ENCODE measurements around the gene GPX6. TPM values are rescaled to one million over a fixed set of nuclear protein-coding genes. Genes with fewer than 3 reads are reported as not detected.
A peak's percentile ranks its signal among the peaks of the same experiment; 100 is the strongest.

The GPX6 gene
- total RNA-seq, 4 donors from 2014 or later: not detected

DNA sequence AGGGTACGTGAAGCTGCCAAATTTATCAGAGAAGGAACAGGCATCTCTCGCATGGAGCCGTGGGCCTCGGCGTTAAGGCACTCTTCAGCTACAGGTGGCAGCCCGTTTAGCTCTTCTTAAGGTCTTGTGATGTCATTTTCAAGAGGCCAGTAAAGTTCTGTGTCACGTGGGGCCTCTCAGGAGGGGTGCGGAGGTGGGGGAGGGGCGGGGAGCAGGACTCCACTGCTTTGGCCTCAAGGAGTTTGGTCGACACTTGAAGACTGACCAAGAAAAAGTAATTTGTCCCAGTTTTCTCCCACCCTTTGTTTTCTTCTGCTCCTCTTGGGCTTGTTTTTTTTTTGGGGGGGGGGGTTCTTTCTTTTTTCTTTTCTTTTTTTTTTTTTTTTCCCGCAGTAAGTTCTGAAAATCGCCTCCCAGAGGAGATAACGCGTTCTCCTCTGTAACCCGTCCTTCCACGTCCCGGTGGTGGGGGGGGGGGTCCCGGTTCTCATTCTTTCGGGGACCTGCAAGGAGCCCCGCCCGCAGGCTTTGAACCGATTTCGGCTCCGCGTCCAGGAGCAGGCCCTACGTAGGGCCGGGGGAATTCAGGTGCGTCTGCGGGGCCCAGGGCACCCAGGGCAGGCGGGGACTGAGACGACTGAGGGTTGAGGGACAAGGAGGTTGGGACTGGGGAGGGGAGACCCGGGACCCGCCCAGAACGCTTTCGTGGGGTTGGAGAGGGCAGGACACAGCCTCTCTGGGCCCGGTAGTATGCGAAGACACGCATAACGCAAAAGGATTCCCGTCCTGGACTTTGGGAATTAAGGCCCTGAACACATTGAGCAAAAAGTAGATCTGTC, 26.0 kb downstream of the GPX6 start:
- peak; percentile 80 to 88 for DNase-seq
- Histone ChIP-seq H3K4me1 (no peaks in the 10 kb centered on the region), H3K9me3 (no peaks in the 10 kb centered on the region), H3K27ac (peak overlapping the region; percentile 90 to 95), H3K36me3 (no peaks in the 10 kb centered on the region), H3K27me3 (no peaks in the 10 kb centered on the region), H3K4me3 (peak overlapping the region; percentile 46 to 56)
- TF ChIP-seq, protein P1, sequence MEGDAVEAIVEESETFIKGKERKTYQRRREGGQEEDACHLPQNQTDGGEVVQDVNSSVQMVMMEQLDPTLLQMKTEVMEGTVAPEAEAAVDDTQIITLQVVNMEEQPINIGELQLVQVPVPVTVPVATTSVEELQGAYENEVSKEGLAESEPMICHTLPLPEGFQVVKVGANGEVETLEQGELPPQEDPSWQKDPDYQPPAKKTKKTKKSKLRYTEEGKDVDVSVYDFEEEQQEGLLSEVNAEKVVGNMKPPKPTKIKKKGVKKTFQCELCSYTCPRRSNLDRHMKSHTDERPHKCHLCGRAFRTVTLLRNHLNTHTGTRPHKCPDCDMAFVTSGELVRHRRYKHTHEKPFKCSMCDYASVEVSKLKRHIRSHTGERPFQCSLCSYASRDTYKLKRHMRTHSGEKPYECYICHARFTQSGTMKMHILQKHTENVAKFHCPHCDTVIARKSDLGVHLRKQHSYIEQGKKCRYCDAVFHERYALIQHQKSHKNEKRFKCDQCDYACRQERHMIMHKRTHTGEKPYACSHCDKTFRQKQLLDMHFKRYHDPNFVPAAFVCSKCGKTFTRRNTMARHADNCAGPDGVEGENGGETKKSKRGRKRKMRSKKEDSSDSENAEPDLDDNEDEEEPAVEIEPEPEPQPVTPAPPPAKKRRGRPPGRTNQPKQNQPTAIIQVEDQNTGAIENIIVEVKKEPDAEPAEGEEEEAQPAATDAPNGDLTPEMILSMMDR (IDR thresholded peaks at IDR 0.05): no peak
- TF ChIP-seq POLR2A (IDR thresholded peaks at IDR 0.05): peak in 1 of 2 donors; percentile 47
- intact Hi-C loops (cut with DNase I; ENCODE audit: low total_unique reads): no loop called here

DNA sequence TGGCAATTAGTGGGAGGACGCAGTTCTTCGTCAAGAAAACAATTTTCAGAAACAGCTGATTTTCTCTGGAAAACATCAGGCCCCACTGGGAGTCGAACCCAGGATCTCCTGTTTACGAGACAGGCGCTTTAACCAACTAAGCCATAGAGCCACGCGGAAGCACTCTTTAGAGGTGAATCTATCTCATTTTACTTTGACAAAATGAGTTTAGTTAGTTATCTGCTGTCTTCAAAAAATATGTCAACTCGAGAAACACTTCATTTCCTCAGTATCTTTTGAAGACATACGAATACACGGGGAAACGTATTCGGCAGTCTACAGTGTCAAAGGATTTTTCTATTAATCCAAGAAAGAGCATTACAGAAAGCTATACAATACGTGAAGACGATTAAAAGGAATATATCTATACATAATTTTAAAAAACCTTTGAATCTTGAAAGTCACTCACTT, 26.7 kb downstream of the GPX6 start:
- H3K27ac ChIP-seq: peak overlapping the region; percentile 90 to 95
- no peak for TF ChIP-seq POLR2A (IDR thresholded peaks at IDR 0.05)
- TF ChIP-seq, protein P1 (IDR thresholded peaks at IDR 0.05): no peak
- H3K4me3 ChIP-seq: peak overlapping the region; percentile 46 to 56
- H3K9me3 ChIP-seq: no peaks in the 10 kb centered on the region
- no peaks in the 10 kb centered on the region for H3K4me1 ChIP-seq
- DNase-seq: peak; percentile 58 to 60
- intact Hi-C loops (cut with DNase I; ENCODE audit: low total_unique reads): no loop called here
- no peaks in the 10 kb centered on the region for H3K36me3 ChIP-seq
- H3K27me3 ChIP-seq: no peaks in the 10 kb centered on the region

DNA sequence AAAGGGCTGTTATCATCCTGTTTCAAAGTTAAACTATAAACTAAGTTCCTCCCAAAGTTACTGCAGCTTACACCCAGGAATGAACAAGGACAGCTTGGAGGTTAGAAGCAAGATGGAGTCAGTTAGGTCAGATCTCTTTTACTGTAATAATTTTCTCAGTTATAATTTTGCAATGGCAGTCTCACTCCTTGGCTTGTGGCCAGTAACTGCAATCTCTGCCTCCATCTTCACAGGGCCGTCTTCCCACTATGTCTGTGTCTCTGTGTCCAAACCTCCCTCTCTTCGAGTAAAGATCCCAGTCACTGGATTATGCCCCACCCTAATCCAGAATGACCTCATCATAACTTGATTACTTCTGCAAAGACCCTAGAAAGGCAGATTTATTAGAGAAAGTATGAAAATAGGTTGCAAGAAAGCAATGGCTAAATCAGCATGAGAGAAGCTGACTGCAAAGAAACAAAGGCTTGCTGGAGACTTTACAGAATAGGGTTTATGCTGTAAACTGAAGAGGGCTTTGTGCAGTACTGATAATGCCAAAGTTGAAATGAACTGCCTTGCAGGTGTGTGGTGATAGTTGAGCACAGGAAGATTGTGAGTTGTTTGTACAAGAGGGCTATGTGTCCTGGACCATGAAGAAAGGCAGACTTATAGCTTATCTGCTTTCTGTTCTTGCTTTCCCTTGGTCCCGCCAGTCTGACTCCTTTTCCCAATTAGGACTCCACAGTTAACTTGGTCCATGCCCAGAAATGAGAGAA, 28.4 kb downstream of the GPX6 start:
- Histone ChIP-seq H3K4me1 (no peaks in the 10 kb centered on the region), H3K4me3 (no peak overlapping the region), H3K27me3 (no peaks in the 10 kb centered on the region), H3K36me3 (no peaks in the 10 kb centered on the region), H3K9me3 (no peaks in the 10 kb centered on the region), H3K27ac (no peak overlapping the region)
- no peak for DNase-seq
- TF ChIP-seq POLR2A (IDR thresholded peaks at IDR 0.05): no peak
- TF ChIP-seq, protein P1 (IDR thresholded peaks at IDR 0.05): no peak
- intact Hi-C loops (cut with DNase I; ENCODE audit: low total_unique reads): no loop called here

DNA sequence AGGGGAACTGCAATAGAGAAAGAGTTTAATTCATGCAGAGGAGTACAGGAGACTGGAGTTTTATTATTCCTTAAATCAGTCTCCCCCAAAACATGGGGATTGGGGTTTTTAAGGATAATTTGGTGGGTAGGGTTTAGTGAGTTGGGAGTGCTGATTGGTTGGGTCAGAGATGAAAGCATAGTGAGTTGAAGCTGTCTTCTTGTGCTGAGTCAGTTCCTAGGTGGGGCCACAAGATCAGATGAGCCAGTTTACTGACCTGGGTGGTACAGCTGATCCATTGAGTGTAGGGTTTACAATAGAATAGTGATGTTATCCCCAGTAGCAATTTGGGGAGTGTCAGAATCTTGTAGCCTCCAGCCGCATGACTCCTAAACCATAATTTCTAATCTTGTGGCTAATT, 29.1 kb downstream of the GPX6 start:
- Histone ChIP-seq H3K36me3 (no peaks in the 10 kb centered on the region), H3K9me3 (no peaks in the 10 kb centered on the region), H3K27me3 (no peaks in the 10 kb centered on the region), H3K4me1 (no peaks in the 10 kb centered on the region), H3K27ac (no peak overlapping the region), H3K4me3 (no peak overlapping the region)
- DNase-seq: no peak
- no peak for TF ChIP-seq POLR2A (IDR thresholded peaks at IDR 0.05)
- TF ChIP-seq, protein P1 (IDR thresholded peaks at IDR 0.05): no peak
- intact Hi-C loops (cut with DNase I; ENCODE audit: low total_unique reads): no loop called here

DNA sequence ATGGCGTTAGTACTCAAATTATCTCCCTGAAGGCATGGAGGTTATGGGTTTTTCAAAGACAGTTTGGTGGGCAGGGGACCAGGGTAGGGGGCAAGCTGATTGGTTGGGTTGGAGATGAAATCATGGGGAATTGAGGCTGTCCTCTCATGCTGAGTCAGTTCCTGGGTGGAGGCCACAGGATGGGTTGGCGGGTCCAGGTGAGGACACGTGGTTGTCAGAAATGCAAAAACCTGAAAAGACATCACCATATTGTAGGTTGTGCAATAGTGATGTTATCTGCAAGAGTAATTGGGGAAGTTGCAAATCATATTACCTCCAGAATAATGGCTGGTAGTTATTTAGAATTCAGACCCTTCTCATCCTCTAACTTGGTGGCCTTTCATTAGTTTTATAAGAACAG, 30.1 kb downstream of the GPX6 start:
- TF ChIP-seq, protein P1 (IDR thresholded peaks at IDR 0.05): no peak
- TF ChIP-seq POLR2A (IDR thresholded peaks at IDR 0.05): no peak
- H3K27ac ChIP-seq: no peak overlapping the region
- no peaks in the 10 kb centered on the region for H3K27me3 ChIP-seq
- H3K4me3 ChIP-seq: no peak overlapping the region
- no peak for DNase-seq
- intact Hi-C loops (cut with DNase I; ENCODE audit: low total_unique reads): no loop called here
- H3K36me3 ChIP-seq: no peaks in the 10 kb centered on the region
- H3K9me3 ChIP-seq: no peaks in the 10 kb centered on the region
- no peaks in the 10 kb centered on the region for H3K4me1 ChIP-seq
